Mammary epithelial cell (primary cell): ENCODE data around the gene PTDSS2.

ENCODE experiments used
- CTCF ChIP-seq, 2 donors: IDR thresholded peaks in 1 of 2; conservative IDR thresholded peaks in 1 of 2; 2 replicates each; pipeline ENCODE4 v1.5.1; 2011 to 2012; ENCODE audit warnings: inconsistent platforms in 2 of 2, low read length in 2 of 2, mild to moderate bottlenecking in 2 of 2, control low read depth in 1 of 2, low read depth in 1 of 2; ENCODE audit not compliant: insufficient read depth in 1 of 2; ENCODE audit errors: extremely low read depth in 1 of 2
- EZH2 ChIP-seq: IDR thresholded peaks from 2 replicates; pipeline ENCODE4 v1.6.1; 2012; ENCODE audit warnings: low read length, inconsistent platforms, borderline replicate concordance

DNA sequence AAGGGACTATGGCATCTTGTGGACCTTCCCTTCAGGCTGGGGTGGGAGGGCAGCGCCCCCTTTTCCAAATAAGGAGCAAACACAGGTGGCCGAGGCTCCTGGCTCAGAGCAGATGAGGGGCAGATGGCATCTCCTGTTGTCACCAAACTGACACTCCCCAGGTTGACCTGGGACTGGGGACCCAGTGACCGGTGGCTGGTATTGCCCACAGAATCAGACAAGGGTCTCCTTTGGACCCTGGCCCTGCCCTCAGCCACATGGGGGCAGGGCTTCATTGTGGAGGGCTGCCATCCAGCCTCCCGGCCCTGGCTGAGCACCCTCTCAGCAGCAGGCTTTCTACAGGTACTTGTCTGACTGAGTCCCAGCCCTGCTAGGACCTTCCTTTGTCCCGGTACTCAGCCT is 34.4 kb upstream of the PTDSS2 start:
- no peak for TF ChIP-seq EZH2
- TF ChIP-seq CTCF (conservative IDR thresholded peaks at IDR 0.05 in 1 of 2, IDR thresholded peaks at IDR 0.05 in 1 of 2; ENCODE audit: extremely low read depth in 1 of 2, insufficient read depth in 1 of 2, low read depth in 1 of 2, low read length in 2 of 2), result no peak
